A673 (cell line): ENCODE data around the gene PNRC1. TPM values are rescaled to one million over a fixed set of nuclear protein-coding genes. Genes with fewer than 3 reads are reported as not detected.
"Not testable (repeated sequence)": the region's sequence is repeated elsewhere in the genome, so short reads cannot be mapped to it uniquely, and the experiment has no call there.

Experiments used
- Bru-seq: library from RNA; stranded (reverse); fragments of 400-500 nt; gene quantifications from one replicate; lab custom pipeline; 2021; lab: Mats Ljungman, UMichigan
- BruChase-seq, 2 experiments: library from RNA; stranded (reverse); fragments of 400-500 nt; gene quantifications; one replicate each; lab custom pipeline; 2021; lab: Mats Ljungman, UMichigan
- BruUV-seq: library from RNA; stranded (reverse); fragments of 400-500 nt; replicated peaks from 2 replicates; lab custom pipeline; 2021; lab: Mats Ljungman, UMichigan
- CTCF ChIA-PET: fragments of 300-600 bp; sonication (Branson Sonifier 250); formaldehyde crosslinking; loops from one replicate; lab custom pipeline; 2022; ENCODE audit warnings: antibody characterized with exemption; lab: Charles Lee
- POLR2A ChIA-PET: fragments of 300-600 bp; sonication (Branson Sonifier 250); formaldehyde crosslinking; loops from one replicate; lab custom pipeline; 2022; ENCODE audit warnings: antibody characterized with exemption; ENCODE audit not compliant: low non-redundant PET; lab: Charles Lee
- DNase-seq: peaks from one replicate; pipeline ENCODE4 v3.0.0-alpha.2; 2015; ENCODE audit warnings: low spot score
- H3K27ac ChIP-seq: fragments of 200-600 bp; sonication (generic); 2 replicates; pipeline ENCODE4 v1.5.1; 2016; ENCODE audit warnings: mixed run types, low read depth, mild to moderate bottlenecking, mixed read lengths, antibody characterized with exemption, low read length; ENCODE audit not compliant: poor library complexity, severe bottlenecking
- H3K27me3 ChIP-seq: fragments of 200-600 bp; sonication (generic); replicated peaks from 2 replicates; pipeline ENCODE4 v1.6.1; 2017; ENCODE audit warnings: mixed run types, low read depth, mild to moderate bottlenecking, mixed read lengths, antibody characterized with exemption, low read length; ENCODE audit not compliant: insufficient read depth, poor library complexity
- H3K36me3 ChIP-seq: fragments of 200-600 bp; sonication (generic); 2 replicates; pipeline ENCODE4 v1.6.1; 2016; ENCODE audit warnings: mixed run types, mild to moderate bottlenecking, mixed read lengths, antibody characterized with exemption, low read length; ENCODE audit not compliant: insufficient read depth, poor library complexity, severe bottlenecking
- H3K4me1 ChIP-seq: fragments of 200-600 bp; sonication (generic); 2 replicates; pipeline ENCODE4 v1.6.1; 2017; ENCODE audit warnings: mixed run types, mild to moderate bottlenecking, mixed read lengths, antibody characterized with exemption, low read length; ENCODE audit not compliant: insufficient read depth, poor library complexity, severe bottlenecking
- H3K4me3 ChIP-seq: fragments of 200-600 bp; sonication (generic); 2 replicates; pipeline ENCODE4 v1.5.1; 2016; ENCODE audit warnings: low read depth, mixed run types, mild to moderate bottlenecking, mixed read lengths, low read length; ENCODE audit not compliant: poor library complexity, severe bottlenecking
- H3K9me3 ChIP-seq: fragments of 200-600 bp; sonication (generic); 2 replicates; pipeline ENCODE4 v1.6.1; 2016; ENCODE audit warnings: mixed run types, low read depth, mild to moderate bottlenecking, mixed read lengths, antibody characterized with exemption, low read length; ENCODE audit not compliant: poor library complexity, severe bottlenecking
- CTCF ChIP-seq: fragments of 300-800, 200-600 bp; sonication (generic); conservative IDR thresholded peaks from 2 replicates; pipeline ENCODE4 v1.5.1; 2017; ENCODE audit warnings: low read depth, mild to moderate bottlenecking, antibody characterized with exemption, low read length, moderate library complexity, mixed read lengths
- EZH2 ChIP-seq: fragments of 200-600 bp; sonication (generic); IDR thresholded peaks from 2 replicates; pipeline ENCODE4 v1.6.1; 2017; ENCODE audit warnings: borderline replicate concordance, low read depth, mild to moderate bottlenecking, mixed read lengths, antibody characterized with exemption, low read length; ENCODE audit not compliant: poor library complexity, severe bottlenecking
- intact Hi-C: fragments of 100-400 bp; cut with micrococcal nuclease; formaldehyde crosslinking; loops from one replicate; pipeline ENCODE4 v1.10.0; 2022; ENCODE audit not compliant: unreplicated experiment
- long read RNA-seq: library from polyadenylated mRNA; stranded (forward); transcript quantifications from one replicate; pipeline ENCODE4 v2.0.0, GENCODE V29; 2022
- total RNA-seq: library from RNA; stranded (reverse); gene quantifications from 2 replicates; pipeline ENCODE4 v1.2.3, GENCODE V29; 2021

Gene PNRC1
- total RNA-seq: 26.4 and 36.1 TPM in 2 replicates
- percentile 89 among the genes with signal in this experiment for Bru-seq, nascent RNA
- BruChase-seq, experiment 1, labeled RNA remaining after a 2-hour chase: percentile 92 among the genes with signal in this experiment
- BruChase-seq, experiment 2, labeled RNA remaining after a 6-hour chase: percentile 84 among the genes with signal in this experiment
- long read RNA-seq, transcript PNRC1-201 (2 exons, 2,065 nt): major isoform, 17 of 28 reads
- long read RNA-seq, partial matches to known transcripts: 0 of 28 reads
- long read RNA-seq, other reads (novel, unspliced or antisense): 10 of 28 reads

- ChIA-PET CTCF (interaction anchor here (0.7 to 2.0 kb wide), 4 partner anchors 37 to 117 kb away, joined by 3 to 11 read pairs (median 6); partner anchors contain the start of gene RNGTT), POLR2A (interaction anchor here (0.5 to 1.0 kb wide), 7 partner anchors 9 to 1759 kb away, joined by 3 to 17 read pairs (median 4); no protein-coding TSS in a partner anchor)
- peak within 1 kb of the TSS; percentile 95 for H3K27ac ChIP-seq
- H3K4me3 ChIP-seq: peak within 1 kb of the TSS; percentile 96
- TF ChIP-seq CTCF: no peak
- TF ChIP-seq EZH2: no peak
- H3K4me1 ChIP-seq: peaks cover 12% of the 10 kb centered on the region
- no peaks in the 10 kb centered on the region for H3K9me3 ChIP-seq
- H3K27me3 ChIP-seq: no peaks in the 10 kb centered on the region
- peak; percentile 99 for DNase-seq
- TSS peak; percentile 13 for BruUV-seq
- H3K36me3 ChIP-seq: peaks cover 21% of the 10 kb centered on the region
- intact Hi-C loops: loop anchor here (2.0 to 5.0 kb wide), 3 partner anchors 43 to 162 kb away; no protein-coding TSS in a partner anchor
Observed at GRCh38 chr6:89080281-89081128, at the start of gene PNRC1. PNRC1 (plus strand) TSS chr6:89080751; CDS start chr6:89080895, 144 bp downstream.

GRCh38 chr6:89032599-89032998 is 48.0 kb upstream of the PNRC1 start:
- ChIA-PET CTCF (no interaction called here), POLR2A (no interaction called here)
- DNase-seq: peak; percentile 26
- TF ChIP-seq EZH2 (no peak), CTCF (0 out of 2 replicates have a peak, but pooled peaks have one; percentile 24)
- Histone ChIP-seq H3K9me3 (peaks cover 6% of the 10 kb centered on the region), H3K4me3 (no peak overlapping the region), H3K27me3 (no peaks in the 10 kb centered on the region), H3K27ac (no peak overlapping the region), H3K36me3 (no peaks in the 10 kb centered on the region), H3K4me1 (peaks cover 16% of the 10 kb centered on the region)
- intact Hi-C loops: no loop called here
- no TSS peak for BruUV-seq

- intact Hi-C loops: no loop called here
- ChIA-PET POLR2A (interaction anchor here (0.6 kb wide), 1 partner anchor 41 kb away, joined by 6 read pairs; no protein-coding TSS in a partner anchor), CTCF (interaction anchor here (0.7 kb wide), 1 partner anchor 146 kb away, joined by 3 read pairs; no protein-coding TSS in a partner anchor)
- BruUV-seq: no TSS peak
- Histone ChIP-seq H3K4me3 (no peak overlapping the region), H3K27ac (no peak overlapping the region), H3K4me1 (peaks cover 16% of the 10 kb centered on the region), H3K36me3 (no peaks in the 10 kb centered on the region), H3K9me3 (peaks cover 12% of the 10 kb centered on the region), H3K27me3 (no peaks in the 10 kb centered on the region)
- TF ChIP-seq EZH2 (no peak), CTCF (no peak)
- no peak for DNase-seq
Observed at GRCh38 chr6:89033461-89033860, 47.1 kb upstream of the PNRC1 start.

- intact Hi-C loops, DNase-seq, H3K4me3 ChIP-seq, H3K36me3 ChIP-seq, BruUV-seq, H3K27me3 ChIP-seq: not testable (repeated sequence)
- POLR2A ChIA-PET: interaction anchor here (0.6 kb wide), 1 partner anchor 40 kb away, joined by 6 read pairs; no protein-coding TSS in a partner anchor
- Histone ChIP-seq H3K27ac (peak overlapping the region; percentile 92), H3K9me3 (peaks cover 16% of the 10 kb centered on the region), H3K4me1 (peaks cover 16% of the 10 kb centered on the region)
- CTCF ChIA-PET: interaction anchor here (0.7 kb wide), 1 partner anchor 146 kb away, joined by 3 read pairs; no protein-coding TSS in a partner anchor
Observed at GRCh38 chr6:89034116-89034515, 46.4 kb upstream of the PNRC1 start.
